Measurements from ENCODE around the gene LGR6. TPM values are rescaled to one million over a fixed set of nuclear protein-coding genes. Genes with fewer than 3 reads are reported as not detected.

LGR6 gene
- total and polyA plus RNA-seq, 2 of the 8 experiments (the other 6 are each of a cell fraction or from before 2014, with no cell fraction given) = 0.50 to 1.0 TPM

GRCh38 chr1:202154766-202155477 lies 38.7 kb upstream of the LGR6 start:
- no peak overlapping the region for H3K9ac ChIP-seq (replicated peaks in 1 of 4; ENCODE audit: extremely low read depth in 1 of 4, low read depth in 3 of 4, low read length in 3 of 4)
- WGBS, 2 experiments (ENCODE audit: extremely low coverage in 1 of 2, insufficient coverage in 1 of 2, insufficient read length in 1 of 2, insufficient replicate concordance in 2 of 2, low coverage in 1 of 2, low lambda C conversion rate in 2 of 2, missing lambda C conversion rate in 1 of 2) = 32% methylated on average over 11 of the region's 11 CpGs; no CpG with 5 or more reads in 1 of the 2 experiments
- TF ChIP-seq CEBPB (IDR thresholded peaks at IDR 0.05; ENCODE audit: low read depth, low read length) = 0 out of 2 replicates have a peak, but pooled peaks have one; percentile 36
- no peak for TF ChIP-seq GTF2F1 (IDR thresholded peaks at IDR 0.05; ENCODE audit: borderline replicate concordance, low read depth, low read length)
- no peak for TF ChIP-seq POLR2AphosphoS5 (IDR thresholded peaks at IDR 0.05; ENCODE audit: low read depth, low read length)
- peak; percentile 67 to 84 (median 69) for TF ChIP-seq CTCF (IDR thresholded peaks at IDR 0.05; ENCODE audit: control extremely low read depth in 1 of 3, insufficient read depth in 1 of 3, low read depth in 1 of 3, low read length in 3 of 3)
- no peak for TF ChIP-seq RNF2 (IDR thresholded peaks at IDR 0.05; ENCODE audit: borderline replicate concordance, low read depth, low read length, missing control alignments, poor library complexity, severe bottlenecking)
- TF ChIP-seq YY1 (IDR thresholded peaks at IDR 0.05; ENCODE audit: low read depth, low read length) = 0 out of 2 replicates have a peak, but pooled peaks have one; percentile 67
- no peak for TF ChIP-seq FOSL1 (IDR thresholded peaks at IDR 0.05; ENCODE audit: insufficient read depth, low read depth, low read length)
- TF ChIP-seq, protein P1, sequence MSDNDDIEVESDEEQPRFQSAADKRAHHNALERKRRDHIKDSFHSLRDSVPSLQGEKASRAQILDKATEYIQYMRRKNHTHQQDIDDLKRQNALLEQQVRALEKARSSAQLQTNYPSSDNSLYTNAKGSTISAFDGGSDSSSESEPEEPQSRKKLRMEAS (IDR thresholded peaks at IDR 0.05) = no peak
- TF ChIP-seq MAFK (IDR thresholded peaks at IDR 0.05; ENCODE audit: low read depth, low read length) = no peak

More at GRCh38 chr1:202154766-202155477, 38.7 kb upstream of the LGR6 start:
- Histone ChIP-seq H2BK15ac (ENCODE audit: low read length) (no peak overlapping the region), H3K79me1 (ENCODE audit: low read depth, low read length) (no peaks in the 10 kb centered on the region), H3K4me1 (replicated peaks in 1 of 4; ENCODE audit: control insufficient read depth in 3 of 4, insufficient read depth in 4 of 4, low read length in 3 of 4) (peaks cover 0 to 9% (median 5%) of the 10 kb centered on the region in 4 experiments; a peak in 3 of 7 replicates), H2BK5ac (ENCODE audit: low read depth, low read length) (no peak overlapping the region), H3K36me3 (ENCODE audit: control insufficient read depth in 2 of 4, insufficient read depth in 4 of 4, low read length in 3 of 4) (no peaks in the 10 kb centered on the region), H3K9me3 (ENCODE audit: insufficient read depth in 2 of 2, low read depth in 1 of 2, low read length in 1 of 2) (no peaks in the 10 kb centered on the region; a peak in 1 of 4 replicates), H3K14ac (ENCODE audit: insufficient read length) (no peak overlapping the region), H2BK12ac (ENCODE audit: low read depth, low read length) (no peak overlapping the region), H3K23me2 (ENCODE audit: low read depth, low read length) (no peaks in the 10 kb centered on the region), H3K79me2 (ENCODE audit: control insufficient read depth in 1 of 2, insufficient read depth in 2 of 2, low read length in 2 of 2) (no peaks in the 10 kb centered on the region), H3K18ac (ENCODE audit: extremely low read depth, low read length) (no peak overlapping the region), H2AK5ac (ENCODE audit: low read depth, low read length) (no peak overlapping the region), H2BK20ac (ENCODE audit: low read length) (no peak overlapping the region), H3K4me2 (ENCODE audit: insufficient read depth in 1 of 2, low read depth in 2 of 2, low read length in 2 of 2) (no peak overlapping the region), H4K91ac (replicated peaks; ENCODE audit: insufficient read length, low read length) (no peak overlapping the region), H3K27ac (ENCODE audit: low read depth, low read length) (no peak overlapping the region), H4K5ac (ENCODE audit: insufficient read length, low read depth, low read length) (no peak overlapping the region), H3K27me3 (replicated peaks in 1 of 4; ENCODE audit: control insufficient read depth in 3 of 4, extremely low read depth in 1 of 4, insufficient read depth in 3 of 4, low read length in 3 of 4) (no peaks in the 10 kb centered on the region), H4K20me1 (replicated peaks in 1 of 2; ENCODE audit: control insufficient read depth in 1 of 2, insufficient read depth in 2 of 2, low read length in 2 of 2) (no peaks in the 10 kb centered on the region), H4K8ac (ENCODE audit: extremely low read depth, insufficient read depth, low read length) (no peak overlapping the region), H3K56ac (replicated peaks; ENCODE audit: insufficient read length, low read depth, low read length) (no peak overlapping the region), H3K23ac (ENCODE audit: insufficient read length) (no peak overlapping the region), H2AFZ (ENCODE audit: low read length) (no peak overlapping the region), H3K4ac (replicated peaks; ENCODE audit: insufficient read length, low read depth, low read length) (no peak overlapping the region), H3K4me3 (ENCODE audit: extremely low read depth in 1 of 4, insufficient read depth in 2 of 4, low read depth in 3 of 4, low read length in 4 of 4) (no peak overlapping the region), H2BK120ac (replicated peaks; ENCODE audit: low read depth, low read length) (no peak overlapping the region)
- ChIA-PET POLR2A (ENCODE audit: partially characterized antibody) (interaction anchor here (0.7 to 1.8 kb wide), 5 partner anchors 11 to 60 kb away, joined by 3 to 6 read pairs (median 3); no protein-coding TSS in a partner anchor), CTCF (ENCODE audit: partially characterized antibody) (interaction anchor here (0.6 to 5.2 kb wide), 35 partner anchors 10 to 1185 kb away, joined by 3 to 77 read pairs (median 4); partner anchors contain the start of genes ARL8A, GPR37L1 and LGR6)
- DNase-seq (ENCODE audit: low read depth in 1 of 2, low spot score in 2 of 2) (peak; percentile 39 to 77), FAIRE-seq (peak; percentile 58)
